Middle frontal gyrus (tissue), 1 donor: ENCODE results near the gene PTS.
"Not testable (repeated sequence)": the region's sequence is repeated elsewhere in the genome, so short reads cannot be mapped to it uniquely, and the experiment has no call there.

ENCODE experiments used
- DNase-seq: peaks from one replicate; pipeline ENCODE4 v3.0.0-alpha.2; 2015; ENCODE audit warnings: low spot score; ENCODE audit errors: extremely low spot score

The PTS gene

DNA sequence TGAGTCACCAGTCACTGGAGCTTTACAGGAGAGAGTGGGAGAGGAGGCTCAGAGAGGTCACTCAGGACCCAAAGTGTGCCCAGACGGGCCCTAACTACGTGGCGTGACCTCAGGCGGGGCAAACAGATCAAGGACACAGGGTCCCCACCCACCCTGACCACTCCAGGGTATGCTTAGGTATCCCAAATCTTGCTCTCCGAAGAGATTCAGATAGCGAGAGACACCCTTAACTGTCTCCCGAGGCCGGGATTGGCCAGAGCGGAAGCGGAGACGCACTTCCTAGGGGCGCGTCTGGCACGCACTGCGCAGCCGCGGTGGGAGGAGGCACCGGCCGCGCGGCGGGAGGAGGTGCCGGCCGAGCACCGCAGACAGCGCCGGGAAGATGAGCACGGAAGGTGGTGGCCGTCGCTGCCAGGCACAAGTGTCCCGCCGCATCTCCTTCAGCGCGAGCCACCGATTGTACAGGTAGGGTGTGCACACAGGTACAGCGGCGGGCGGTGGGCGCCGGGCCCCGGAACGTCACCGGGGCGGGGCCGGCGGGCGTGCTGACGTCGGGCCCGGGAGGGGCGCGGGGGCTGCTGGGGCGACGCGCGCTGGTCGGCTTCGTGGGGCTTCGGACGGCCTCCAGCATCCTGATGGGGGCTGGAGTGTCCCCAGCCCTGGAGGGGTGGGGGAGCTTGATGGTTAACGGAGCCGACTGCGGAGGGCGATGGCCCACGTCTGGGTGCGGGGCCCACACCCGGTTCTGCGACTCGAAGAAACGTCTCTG, at the start of gene PTS:
PTS (plus strand) TSS at position 367 of the 769 bp plus-strand sequence; CDS start at position 383, 16 bp downstream.
- peak; percentile 87 for DNase-seq

- DNase-seq: no peak
Observed at GRCh38 chr11:112177589-112177988, 48.6 kb upstream of the PTS start.

- DNase-seq: no peak
Observed at GRCh38 chr11:112178428-112178827, 47.8 kb upstream of the PTS start.

DNA sequence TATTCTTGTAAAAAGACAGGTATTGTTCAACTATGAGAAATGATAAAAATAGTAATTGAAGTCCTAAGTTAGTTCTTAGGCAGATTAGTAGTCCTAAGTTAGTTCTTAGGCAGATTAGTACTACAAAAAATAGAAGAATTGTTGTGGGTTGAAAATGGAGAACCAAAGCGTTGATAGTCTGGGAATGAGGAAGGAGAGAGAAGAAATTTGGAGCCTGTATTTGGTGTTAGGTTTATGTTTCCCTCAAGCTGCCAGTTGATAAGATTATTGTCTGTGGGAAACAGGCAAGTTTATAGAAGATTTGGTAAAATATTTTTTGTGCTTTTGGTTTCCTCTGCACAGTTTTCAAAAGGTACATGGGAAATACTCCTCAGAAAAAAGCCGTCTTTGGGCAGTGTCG, 47.3 kb upstream of the PTS start:
- DNase-seq: no peak

DNA sequence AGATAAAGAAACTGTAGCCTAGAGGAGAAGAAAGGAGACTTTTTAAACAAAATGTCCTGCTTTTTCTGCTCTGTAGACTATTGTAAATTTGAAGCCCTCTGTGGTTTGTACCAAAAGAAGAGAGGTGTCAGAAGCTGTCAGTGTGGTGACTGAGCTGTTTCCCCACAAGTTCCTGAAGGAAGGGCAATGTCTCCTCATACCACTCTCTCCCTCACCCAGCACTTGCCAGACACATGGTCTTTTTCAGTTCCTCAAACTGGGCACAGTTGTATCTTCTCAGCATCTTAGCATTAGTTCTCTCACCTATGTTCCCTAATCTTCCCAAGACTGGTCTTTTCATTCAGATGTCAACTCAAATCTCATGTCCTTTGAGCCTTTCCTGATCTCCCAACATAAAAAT, 46.6 kb upstream of the PTS start:
- no peak for DNase-seq

- DNase-seq: no peak
Observed at GRCh38 chr11:112182867-112183266, 43.4 kb upstream of the PTS start.

- DNase-seq: no peak
Observed at GRCh38 chr11:112185883-112186282, 40.3 kb upstream of the PTS start.

DNA sequence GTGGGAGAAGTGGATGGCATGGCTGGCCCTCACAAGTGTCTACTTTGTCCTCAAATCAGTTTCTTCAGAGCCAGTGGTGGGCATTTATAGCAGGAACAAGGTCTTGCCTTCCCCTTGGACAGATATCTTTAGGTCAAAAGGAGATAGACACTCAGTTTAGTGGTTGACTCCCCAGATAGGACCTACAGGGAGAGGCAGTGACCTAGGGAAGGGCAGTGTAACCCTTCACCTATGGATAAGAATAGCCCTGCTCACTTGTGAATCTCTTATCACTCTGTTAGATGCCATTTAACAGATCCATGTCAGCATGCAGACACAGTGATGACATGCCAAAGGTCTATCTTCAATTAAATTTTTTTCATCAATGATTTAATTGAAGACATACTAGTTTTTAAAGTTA, 39.9 kb upstream of the PTS start:
- no peak for DNase-seq

DNA sequence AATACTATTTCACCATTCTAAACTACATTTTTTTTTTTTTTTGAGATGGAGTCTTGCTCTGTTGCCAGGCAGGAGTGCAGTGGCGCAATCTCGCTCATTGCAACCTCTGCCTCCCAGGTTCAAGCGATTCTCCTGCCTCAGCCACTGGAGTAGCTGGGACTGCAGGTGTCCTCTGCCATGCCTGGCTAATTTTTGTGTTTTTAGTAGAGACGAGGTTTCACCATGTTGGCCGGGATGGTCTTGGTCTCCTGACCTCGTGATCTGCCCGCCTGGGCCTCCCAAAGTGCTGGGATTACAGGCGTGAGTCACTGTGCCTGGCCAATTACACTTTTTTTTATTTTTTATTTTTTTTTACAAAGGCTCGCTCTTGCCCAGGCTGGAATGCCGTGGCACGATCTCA, 31.1 kb upstream of the PTS start:
- not testable (repeated sequence) for DNase-seq

DNA sequence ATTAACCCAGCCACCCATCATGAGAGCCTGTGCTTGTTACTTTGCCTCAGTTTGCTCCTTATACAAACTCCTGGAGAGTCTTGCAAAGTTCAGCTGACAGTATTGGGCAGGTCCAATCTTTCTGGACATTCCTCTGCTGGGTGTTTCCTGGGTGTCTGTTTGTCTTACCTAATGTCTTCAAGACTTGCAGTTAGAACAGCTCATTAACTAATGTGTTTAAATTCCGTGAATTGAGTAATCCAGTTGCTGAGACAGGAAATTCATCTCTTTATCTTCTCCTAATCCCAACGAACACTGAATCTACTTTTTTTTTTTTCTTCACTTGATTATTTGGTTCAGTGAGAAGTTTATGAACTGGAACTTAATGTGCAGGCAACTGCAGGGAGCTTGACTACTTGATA, 30.3 kb upstream of the PTS start:
- DNase-seq: no peak

DNA sequence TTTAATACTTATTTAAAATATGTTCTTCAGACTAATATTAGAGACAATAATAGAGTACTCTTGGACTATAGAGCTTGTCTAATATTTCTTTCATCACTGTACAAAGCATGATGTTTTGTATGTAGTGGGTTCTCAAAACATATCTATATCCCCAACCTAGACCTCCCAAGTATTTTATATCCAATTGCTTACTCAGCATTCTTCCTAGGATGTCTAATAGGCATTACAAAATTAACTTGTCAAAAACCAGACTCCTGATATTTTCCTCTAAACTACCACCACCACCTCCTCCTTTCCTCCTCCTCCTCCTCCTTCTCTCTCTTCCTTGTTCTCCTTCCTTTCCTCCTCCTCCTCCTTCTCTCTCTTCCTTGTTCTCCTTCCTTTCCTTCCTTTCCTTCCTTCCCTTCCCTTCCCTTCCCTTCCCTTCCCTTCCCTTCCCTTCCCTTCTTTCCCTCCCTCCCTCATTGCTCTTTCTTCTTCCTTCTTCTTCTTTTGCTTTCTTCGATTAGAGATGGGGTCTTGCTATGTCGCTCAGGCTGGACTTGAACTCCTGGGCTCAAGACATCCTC, 29.6 kb upstream of the PTS start:
- DNase-seq: no peak

DNA sequence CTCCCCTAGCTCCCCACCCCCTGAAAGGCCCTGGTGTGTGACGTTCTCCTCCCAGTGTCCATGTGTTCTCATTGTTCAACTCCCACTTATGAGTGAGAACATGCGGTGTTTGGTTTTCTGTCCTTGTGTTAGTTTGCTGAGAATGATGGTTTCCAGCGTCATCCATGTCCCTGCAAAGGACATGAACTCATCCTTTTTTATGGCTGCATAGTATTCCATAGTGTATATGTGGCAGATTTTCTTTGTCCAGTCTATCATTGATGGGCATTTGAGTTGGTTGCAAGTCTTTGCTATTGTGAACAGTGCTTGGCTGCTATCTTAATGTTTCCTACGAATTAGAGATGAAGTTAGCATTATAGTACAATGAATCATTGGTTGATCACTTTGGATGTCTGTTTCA, 27.1 kb upstream of the PTS start:
- DNase-seq: not testable (repeated sequence)

DNA sequence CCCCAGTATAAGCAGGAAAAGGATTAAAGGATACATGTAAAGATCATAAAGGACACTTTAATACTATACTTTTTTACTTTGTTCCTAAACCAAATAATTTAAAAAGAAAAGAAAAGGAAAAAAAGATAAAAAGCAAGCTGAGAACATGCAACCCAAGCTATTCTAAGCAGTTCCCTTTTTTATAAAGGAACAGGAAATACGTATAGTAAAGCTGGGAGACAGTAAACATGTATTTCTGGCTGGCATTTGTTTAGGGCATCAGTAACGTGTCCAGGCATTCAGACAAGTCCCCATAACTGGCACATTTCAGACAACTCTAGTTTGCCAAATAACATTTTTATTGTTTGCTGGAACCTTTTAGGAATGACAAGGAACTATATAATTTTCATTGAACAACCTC, 26.0 kb upstream of the PTS start:
- DNase-seq: no peak

GRCh38 chr11:112206071-112206470, 20.2 kb upstream of the PTS start:
- no peak for DNase-seq

DNA sequence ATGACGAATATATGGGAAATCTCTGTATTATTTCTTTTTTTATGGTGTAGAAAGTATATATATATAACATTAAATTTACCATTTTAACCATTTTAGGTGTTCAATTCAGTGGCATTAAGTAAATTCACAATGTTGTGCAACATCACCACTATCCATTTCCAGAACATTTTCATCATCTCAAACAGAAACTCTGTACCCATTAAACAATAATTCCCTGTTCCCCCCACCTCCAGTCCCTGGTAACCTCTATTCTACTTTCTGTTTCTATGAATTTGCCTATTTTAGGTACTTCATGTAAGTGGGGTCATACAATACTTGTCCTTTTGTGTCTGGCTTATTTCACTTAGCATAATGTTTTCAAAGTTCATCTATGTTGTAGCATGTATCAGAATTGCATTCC, 15.3 kb upstream of the PTS start:
- no peak for DNase-seq

GRCh38 chr11:112211536-112211935, 14.7 kb upstream of the PTS start:
- DNase-seq: no peak

- no peak for DNase-seq
Observed at GRCh38 chr11:112212290-112212689, 13.9 kb upstream of the PTS start.

DNA sequence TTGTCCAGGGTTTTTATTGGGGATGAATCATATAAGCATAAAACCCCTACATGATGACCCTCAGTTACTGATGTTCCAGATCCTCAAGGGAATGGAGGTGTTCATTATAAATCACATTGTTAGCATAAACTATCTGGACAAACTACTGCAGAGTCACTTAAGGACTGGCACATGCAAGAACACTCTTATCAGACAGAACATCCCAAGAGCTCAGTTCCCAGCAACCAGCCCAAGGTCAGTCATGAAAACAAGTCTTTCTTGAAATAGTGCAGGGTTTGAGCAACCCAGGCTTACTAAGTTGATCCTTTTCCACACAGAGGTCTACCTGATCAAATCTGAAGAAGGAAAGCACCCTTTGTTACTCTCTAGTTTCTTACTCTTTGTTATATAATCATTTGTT, 13.5 kb upstream of the PTS start:
- no peak for DNase-seq

DNA sequence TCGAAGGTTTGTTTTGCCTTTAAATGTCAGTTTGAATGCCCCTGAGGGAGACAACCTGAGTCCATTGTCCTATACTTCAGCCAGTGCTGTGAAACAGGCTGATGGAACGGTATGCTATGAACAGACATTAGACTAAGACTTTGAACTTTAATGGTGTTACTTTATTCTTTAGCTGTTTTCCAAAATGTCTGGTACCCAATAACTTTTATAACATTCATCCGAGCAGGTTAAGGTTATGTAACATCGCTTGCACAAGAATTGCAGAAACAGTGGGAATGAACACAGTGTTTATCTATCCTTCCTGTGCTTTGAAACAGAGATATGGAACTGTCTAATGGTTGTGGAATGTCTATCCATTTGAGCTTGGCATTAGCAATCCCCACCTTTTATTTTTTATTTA, 12.5 kb upstream of the PTS start:
- DNase-seq: no peak

DNA sequence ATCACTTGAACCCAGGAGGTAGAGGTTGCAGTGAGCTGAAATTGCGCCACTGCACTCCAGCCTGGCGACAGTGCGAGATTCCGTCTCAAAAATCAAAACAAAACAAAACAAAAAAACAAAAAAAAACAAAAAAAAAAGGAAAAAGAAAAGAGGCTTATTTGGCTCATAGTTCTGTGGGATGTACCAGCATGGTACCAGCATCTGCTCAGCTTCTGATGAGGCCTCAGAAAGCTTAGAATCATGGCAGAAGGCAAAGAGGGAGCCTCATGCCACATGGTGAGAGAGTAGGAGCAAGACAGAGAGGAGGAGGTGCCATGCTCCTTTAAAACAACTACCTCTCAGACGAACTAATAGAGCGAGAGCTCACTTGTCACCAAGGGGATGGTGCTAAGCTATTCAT, 10.6 kb upstream of the PTS start:
- no peak for DNase-seq

- no peak for DNase-seq
Observed at GRCh38 chr11:112216561-112217105, 9.6 kb upstream of the PTS start.

GRCh38 chr11:112219476-112220232, 6.6 kb upstream of the PTS start:
- DNase-seq: peak; percentile 73
